GM12872 (cell line): ENCODE results near the gene P4HA3.

Source experiments
- CTCF ChIP-seq: IDR thresholded peaks from 3 replicates; pipeline ENCODE4 v1.5.1; 2011; ENCODE audit warnings: low read depth, mild to moderate bottlenecking, low read length, moderate library complexity; ENCODE audit not compliant: insufficient read depth

The P4HA3 gene

GRCh38 chr11:74311352-74311926, at the start of gene P4HA3:
P4HA3 (minus strand) TSS chr11:74311640; CDS start chr11:74311611, 29 bp downstream.
- no peak for TF ChIP-seq CTCF

GRCh38 chr11:74357449-74357848, 46.0 kb upstream of the P4HA3 start:
- no peak for TF ChIP-seq CTCF

- TF ChIP-seq CTCF = no peak
Observed at GRCh38 chr11:74355626-74356025, 44.2 kb upstream of the P4HA3 start.

- no peak for TF ChIP-seq CTCF
Observed at GRCh38 chr11:74354036-74354435, 42.6 kb upstream of the P4HA3 start.

GRCh38 chr11:74347381-74347780, 35.9 kb upstream of the P4HA3 start:
- no peak for TF ChIP-seq CTCF

- TF ChIP-seq CTCF = no peak
Observed at GRCh38 chr11:74345420-74345819, 34.0 kb upstream of the P4HA3 start.

GRCh38 chr11:74341921-74342320, 30.5 kb upstream of the P4HA3 start:
- TF ChIP-seq CTCF = no peak
